OCI-M2 (cell line): ENCODE measurements around the gene VPS18.
"Not testable (repeated sequence)": the region's sequence is repeated elsewhere in the genome, so short reads cannot be mapped to it uniquely, and the experiment has no call there.

Experiments
- DNase-seq: peaks from one replicate; lab custom pipeline; 2025; ENCODE audit not compliant: unreplicated experiment; lab: John Stamatoyannopoulos, UW

VPS18 gene

DNA sequence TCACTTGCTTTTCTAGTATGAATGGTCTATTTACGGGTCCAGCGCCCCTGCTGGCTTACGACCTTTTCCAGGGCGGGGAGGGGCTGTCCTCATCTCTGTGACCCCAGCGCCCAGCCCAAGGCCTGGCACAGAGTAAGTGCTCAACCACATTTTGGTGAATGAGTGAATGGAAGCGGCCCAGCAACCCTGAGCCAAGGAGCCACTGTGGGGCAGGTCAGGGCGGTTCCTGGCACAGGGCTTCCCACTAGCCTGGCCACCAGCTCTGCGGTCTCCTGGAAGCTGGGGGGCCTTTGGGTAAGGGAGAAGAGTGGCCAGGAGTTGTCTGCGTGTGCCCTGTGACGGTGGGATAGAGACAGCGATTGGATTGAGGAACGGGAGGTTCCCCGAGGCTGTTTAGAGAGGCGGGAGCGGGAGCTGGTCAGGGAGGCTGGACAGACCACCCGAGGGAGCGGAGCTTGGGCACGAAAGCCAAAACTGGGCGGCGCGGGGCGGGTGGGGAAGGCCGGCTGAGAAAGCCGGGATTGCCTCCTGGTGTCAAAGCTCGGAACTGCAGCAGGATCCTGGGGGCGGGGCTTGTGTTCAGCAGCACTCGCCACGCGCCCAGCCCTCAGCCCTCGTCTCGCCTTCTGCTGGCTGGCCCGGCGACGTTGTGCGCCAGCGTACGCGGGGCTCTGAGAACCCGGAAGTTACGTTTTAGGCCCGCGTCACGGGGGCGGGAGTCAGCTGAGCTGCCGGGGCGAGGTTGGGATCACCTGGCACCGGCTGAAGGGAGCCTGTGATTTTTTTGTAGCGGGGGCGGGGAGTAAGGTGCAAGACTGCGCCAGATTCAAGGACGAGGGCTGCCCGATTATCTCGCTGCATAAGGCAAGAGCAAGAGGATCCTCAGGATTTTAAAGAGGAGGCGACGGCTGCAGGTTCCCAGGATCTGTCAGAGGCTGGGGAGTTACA, at the start of gene VPS18:
Gene VPS18 (plus strand): TSS at position 718 of the 948 bp plus-strand sequence. CDS start 319 bp downstream, outside the sequence.
- peak; percentile 91 for DNase-seq

DNA sequence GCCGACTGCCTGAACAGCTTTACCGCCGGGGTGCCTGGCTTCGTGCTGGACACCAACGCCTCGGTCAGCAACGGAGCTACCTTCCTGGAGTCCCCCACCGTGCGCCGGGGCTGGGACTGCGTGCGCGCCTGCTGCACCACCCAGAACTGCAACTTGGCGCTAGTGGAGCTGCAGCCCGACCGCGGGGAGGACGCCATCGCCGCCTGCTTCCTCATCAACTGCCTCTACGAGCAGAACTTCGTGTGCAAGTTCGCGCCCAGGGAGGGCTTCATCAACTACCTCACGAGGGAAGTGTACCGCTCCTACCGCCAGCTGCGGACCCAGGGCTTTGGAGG, 49.6 kb upstream of the VPS18 start:
- DNase-seq = no peak

GRCh38 chr15:40845036-40845435, 49.2 kb upstream of the VPS18 start:
- no peak for DNase-seq

GRCh38 chr15:40845511-40846284, 48.6 kb upstream of the VPS18 start:
- no peak for DNase-seq

- DNase-seq = no peak
These were observed 47.4 kb upstream of the VPS18 start for GRCh38 chr15:40846841-40847222.

DNA sequence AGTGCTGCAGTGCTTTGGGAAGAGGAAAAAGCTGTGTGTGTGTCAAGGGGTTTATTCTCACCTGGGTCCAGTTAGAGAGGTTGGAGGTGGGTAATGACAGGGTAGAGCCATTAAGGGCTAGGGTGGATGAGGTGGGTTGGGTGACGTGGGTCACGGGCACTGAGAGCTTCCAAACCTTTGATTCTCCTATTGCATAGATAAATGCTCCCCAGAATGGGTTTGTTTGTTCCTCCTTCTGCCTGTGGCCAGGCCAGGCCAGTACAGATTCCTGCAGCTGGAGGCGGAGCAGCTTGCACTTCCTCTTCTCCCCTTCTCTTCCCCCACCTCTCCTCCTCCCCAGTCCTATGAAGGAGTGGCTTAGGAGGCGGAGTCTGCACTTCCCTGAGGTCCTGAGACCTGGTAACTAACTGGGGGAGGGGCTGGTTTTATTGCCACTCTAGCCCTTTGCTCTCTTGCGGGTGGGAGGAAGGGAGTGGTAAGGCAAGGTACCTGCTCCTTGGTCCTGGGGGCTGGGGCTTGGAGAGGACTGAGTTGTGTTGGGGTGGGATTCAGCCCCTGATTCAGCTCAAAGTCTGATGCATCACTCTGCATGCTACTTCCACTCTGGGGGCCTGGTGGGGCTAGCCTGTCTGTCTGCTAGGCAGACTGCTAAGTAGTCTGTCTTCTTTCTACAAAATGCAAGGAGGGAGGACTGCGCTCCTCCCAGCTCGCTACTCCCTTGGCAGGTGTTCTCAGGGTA, 46.9 kb upstream of the VPS18 start:
- DNase-seq = peak; percentile 68

DNA sequence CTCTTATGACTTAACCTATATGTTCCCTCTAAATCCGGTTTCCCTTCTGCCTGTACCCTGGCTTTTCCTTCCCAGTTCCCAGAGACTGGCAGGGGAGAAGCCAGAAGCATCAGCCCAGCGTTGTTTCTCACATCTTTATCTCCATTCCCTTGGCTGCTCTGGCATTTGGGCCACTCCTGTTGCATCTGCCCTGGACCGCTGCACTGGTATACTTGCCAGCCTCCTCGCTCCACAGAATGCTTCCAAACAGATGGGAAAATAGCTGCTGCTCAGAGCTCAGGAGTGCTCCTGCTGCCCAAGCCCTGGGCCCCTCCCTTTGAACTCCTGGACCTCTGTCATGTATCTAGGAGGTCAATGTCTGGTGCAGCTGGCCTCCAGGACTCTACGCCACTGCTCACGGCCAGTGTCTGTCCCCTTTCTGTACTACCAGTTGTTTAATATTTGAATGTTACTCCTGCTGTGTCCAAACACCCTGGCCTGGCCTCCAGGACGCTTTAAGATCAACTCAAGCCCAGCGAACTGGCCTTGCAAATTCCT, 43.6 kb upstream of the VPS18 start:
- no peak for DNase-seq

DNA sequence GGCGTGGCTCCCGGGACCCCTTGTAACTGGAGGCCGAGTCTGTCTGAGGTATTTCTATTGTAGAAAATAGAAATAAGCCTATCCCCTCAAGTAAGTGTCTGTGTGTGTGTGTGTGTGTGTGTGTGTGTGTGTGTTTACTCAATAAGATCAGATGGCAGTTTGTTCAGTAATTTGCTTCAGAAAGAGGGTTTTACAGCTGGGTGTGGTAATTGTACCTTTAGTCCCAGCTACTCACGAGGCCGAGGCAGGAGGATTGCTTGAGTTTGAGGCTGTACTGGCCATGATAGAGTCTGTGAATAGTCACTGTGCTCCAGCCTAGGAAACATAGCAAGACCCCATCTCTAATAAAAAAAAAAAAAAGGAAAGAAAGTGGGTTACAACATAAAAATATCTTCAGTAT, 41.7 kb upstream of the VPS18 start:
- DNase-seq = no peak

DNA sequence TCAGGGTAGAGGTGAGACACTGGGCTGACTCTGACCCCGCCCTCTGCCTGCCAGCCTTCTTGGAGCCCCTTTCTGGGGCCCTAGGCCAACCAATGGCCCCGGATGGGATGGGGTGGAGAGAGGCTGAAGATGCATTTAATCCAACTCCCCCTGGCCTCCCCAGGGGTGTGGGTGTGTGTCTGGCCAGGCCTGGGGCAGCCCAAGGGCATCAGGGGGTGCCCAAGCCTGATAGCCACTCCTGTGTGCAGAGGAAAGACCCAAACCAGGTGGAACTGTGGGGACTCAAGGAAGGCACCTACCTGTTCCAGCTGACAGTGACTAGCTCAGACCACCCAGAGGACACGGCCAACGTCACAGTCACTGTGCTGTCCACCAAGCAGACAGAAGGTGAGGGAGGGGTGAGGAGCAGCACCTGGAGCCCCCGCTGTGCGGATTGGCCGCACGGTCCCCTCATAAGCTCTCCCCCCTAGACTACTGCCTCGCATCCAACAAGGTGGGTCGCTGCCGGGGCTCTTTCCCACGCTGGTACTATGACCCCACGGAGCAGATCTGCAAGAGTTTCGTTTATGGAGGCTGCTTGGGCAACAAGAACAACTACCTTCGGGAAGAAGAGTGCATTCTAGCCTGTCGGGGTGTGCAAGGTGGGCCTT, 40.9 kb upstream of the VPS18 start:
- DNase-seq = no peak

- DNase-seq = no peak
These were observed 40.1 kb upstream of the VPS18 start for GRCh38 chr15:40854161-40854560.

DNA sequence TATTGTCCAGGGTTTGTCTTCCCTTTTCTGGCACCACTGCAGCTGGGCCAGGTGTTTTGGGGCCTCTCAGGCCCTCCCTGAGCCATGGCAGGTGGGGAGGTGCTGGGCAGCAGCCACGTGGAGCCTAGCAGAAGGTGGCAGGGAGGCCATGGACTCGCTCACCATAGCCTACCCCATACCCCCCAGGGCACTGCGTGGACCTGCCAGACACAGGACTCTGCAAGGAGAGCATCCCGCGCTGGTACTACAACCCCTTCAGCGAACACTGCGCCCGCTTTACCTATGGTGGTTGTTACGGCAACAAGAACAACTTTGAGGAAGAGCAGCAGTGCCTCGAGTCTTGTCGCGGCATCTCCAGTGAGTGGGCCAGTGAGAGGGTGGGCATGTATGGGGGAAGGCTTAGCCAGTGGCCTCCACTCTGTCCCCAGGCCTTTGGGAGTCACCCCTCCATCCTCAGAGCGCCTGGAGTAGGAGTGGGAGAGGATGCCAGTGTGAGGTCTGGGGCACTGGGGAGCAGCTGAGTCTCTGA, 38.5 kb upstream of the VPS18 start:
- no peak for DNase-seq

DNA sequence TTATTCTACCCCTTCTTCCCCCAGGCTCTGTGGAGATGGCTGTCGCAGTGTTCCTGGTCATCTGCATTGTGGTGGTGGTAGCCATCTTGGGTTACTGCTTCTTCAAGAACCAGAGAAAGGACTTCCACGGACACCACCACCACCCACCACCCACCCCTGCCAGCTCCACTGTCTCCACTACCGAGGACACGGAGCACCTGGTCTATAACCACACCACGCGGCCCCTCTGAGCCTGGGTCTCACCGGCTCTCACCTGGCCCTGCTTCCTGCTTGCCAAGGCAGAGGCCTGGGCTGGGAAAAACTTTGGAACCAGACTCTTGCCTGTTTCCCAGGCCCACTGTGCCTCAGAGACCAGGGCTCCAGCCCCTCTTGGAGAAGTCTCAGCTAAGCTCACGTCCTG, 37.5 kb upstream of the VPS18 start:
- no peak for DNase-seq

GRCh38 chr15:40857601-40858341, 36.5 kb upstream of the VPS18 start:
- DNase-seq = peak; percentile 35

DNA sequence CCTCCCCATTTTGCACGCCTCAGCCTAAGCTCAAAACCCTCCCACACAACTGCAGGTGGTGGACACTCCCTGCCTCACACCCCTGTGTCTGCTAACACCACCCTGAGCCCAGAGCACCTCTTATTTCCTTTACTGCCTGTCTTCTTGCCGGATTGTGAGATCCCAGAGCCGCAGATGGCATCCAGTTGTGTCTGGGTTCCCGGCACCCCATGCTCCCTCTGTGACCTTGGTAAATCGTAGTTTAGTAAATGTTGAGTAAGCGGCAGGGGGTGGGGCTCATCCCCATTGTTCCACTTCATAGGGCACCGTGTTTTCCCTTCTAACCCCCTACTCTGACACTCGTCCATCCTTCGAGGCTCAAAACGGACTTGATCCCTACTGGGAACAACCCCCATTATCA, 35.5 kb upstream of the VPS18 start:
- no peak for DNase-seq

DNA sequence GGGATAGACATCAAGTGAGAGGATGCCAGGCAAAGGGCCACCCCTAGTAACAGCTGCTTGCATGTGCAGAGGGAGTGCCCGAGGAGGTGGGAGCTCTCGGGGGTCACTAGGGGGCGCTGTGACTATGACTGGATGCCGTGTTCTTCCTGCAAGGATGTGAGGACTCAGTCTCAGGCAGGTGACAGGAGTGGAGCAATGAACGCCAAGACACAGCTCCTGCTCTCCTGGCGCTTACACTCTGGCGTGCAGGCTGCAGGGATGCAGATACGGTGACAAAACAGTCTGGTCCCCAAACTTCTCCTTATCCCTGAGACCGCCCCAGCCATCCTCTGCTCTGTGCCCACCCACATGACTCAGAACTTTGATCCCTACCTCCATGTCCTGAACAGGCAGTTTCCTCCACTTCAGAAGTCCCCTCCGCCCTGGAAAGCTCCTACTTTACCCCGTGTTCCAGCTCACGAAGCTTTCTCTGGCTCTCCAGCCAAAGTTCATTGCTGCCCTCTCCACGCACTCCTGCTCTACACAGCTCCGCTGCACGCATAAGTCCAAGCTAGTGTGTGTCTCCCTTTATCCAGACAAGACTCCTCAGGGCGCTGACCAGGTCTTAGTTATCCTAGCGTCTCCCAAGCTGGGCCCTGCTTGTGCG, 34.9 kb upstream of the VPS18 start:
- no peak for DNase-seq

DNA sequence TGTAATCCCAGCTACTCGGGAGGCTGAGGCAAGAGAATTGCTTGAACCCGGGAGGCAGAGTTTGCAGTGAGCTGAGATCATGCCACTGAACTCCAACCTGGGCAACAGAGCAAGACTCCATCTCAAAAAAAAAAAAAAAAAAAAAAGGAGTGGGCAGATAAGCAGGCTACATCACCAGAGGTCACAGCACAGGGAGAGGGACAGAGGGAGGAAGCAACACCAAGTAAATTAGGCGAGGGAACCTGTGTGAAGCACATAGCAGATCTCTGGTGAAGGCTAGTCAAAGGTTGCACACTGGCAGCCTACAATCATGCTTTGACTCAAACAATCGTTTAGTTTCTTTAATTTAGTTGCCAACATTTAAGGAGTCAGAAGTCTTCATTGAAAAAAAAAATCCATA, 33.1 kb upstream of the VPS18 start:
- DNase-seq = not testable (repeated sequence)

DNA sequence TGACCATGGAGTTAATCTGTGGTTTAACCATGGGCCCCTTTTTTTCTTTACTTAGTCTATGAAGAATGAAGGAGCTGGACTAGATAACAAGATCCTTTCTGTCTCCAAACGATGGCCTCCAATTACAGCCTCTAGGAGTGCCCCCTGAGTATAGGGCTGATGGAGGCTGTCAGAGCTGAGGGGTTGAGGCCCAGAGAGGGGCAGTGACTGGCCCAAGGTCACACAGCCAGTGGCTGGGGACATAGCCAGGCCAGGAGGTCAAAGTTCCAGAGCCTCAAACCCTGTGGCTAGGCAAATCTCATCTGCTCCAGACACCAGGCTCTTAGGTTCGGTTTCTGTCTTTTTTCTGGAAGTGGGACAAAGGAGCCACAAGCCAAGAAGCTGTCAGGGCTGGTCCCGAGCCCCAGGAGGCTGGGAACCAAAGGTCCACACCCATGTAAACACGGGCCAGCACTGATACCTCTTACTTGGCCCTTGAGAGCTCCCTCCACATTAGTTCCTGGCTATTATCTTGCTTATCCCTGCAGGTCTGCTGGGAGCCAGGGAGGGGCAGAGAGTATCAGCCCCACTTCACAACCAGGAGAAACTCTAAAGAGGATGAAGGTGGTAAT, 30.5 kb upstream of the VPS18 start:
- no peak for DNase-seq

DNA sequence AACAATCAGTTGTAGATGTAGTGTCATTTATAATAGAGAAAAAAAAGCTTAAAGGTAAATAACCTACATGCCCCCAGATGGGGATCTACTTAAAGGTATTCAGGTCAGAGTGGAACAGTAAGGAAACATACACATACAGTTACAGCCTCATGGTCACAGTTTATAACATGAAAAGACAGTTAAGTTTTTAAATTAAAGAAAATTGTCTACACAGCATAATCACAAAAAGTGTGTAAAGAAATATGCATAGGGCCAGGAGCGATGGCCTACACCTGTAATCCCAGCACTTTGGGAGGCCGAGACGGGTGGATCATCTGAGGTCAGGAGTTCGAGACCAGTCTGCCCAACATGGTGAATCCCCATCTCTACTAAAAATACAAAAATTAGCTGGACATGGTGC, 27.1 kb upstream of the VPS18 start:
- no peak for DNase-seq

DNA sequence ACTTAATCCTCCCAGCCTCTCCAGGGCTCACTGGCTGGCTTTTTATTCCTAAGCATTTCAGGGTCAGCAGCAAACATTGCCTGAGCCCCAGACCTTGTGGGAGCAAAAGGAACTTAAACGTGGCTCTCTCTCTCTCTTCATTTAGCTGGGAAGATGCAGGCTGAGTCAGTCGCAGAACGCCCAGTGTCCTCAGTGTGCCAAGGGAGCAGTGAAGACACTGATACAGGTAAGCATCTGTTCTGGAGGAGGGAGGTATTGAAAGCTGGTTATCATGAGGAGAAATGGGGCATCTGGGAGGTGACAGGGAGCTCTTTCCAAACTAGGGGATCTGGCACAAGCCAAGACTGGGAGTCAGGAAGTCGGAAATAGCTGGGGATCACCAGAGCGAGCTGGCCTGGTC, 24.6 kb upstream of the VPS18 start:
- DNase-seq = no peak
